ENCODE measurements around the gene ASB4. TPM values are rescaled to one million over a fixed set of nuclear protein-coding genes. Genes with fewer than 3 reads are reported as not detected.

The ASB4 gene
- total and polyA plus RNA-seq, 2 donors (not counting 3 experiments of a cell fraction or from before 2014, with no cell fraction given) = not detected

GRCh38 chr7:95582578-95583293 is 97.0 kb downstream of the ASB4 start:
- Histone ChIP-seq H3K9ac (replicated peaks; ENCODE audit: extremely low read depth, insufficient read depth, low read length) (no peak overlapping the region), H3K27ac (ENCODE audit: insufficient read depth, low read depth, low read length) (no peak overlapping the region), H3K27me3 (ENCODE audit: control insufficient read depth in 2 of 2, insufficient read depth in 2 of 2, low read length in 2 of 2) (no peaks in the 10 kb centered on the region), H3K4me3 (replicated peaks in 1 of 3; ENCODE audit: insufficient read depth in 1 of 3, low read depth in 1 of 3, low read length in 3 of 3) (no peak overlapping the region), H3K79me2 (ENCODE audit: control insufficient read depth, insufficient read depth, low read length) (no peaks in the 10 kb centered on the region), H3K36me3 (ENCODE audit: control insufficient read depth in 2 of 2, extremely low read depth in 1 of 2, insufficient read depth in 2 of 2, low read length in 2 of 2) (no peaks in the 10 kb centered on the region), H3K9me3 (replicated peaks; ENCODE audit: control insufficient read depth, insufficient read depth, low read length) (no peaks in the 10 kb centered on the region), H2AFZ (ENCODE audit: low read depth, low read length) (no peak overlapping the region), H3K4me2 (ENCODE audit: insufficient read depth, low read length) (no peak overlapping the region), H3K4me1 (ENCODE audit: control insufficient read depth, extremely low read depth, insufficient read depth, low read length) (no peaks in the 10 kb centered on the region), H3K9me1 (replicated peaks; ENCODE audit: control insufficient read depth, extremely low read depth, insufficient read depth, low read length) (no peaks in the 10 kb centered on the region), H4K20me1 (replicated peaks; ENCODE audit: control insufficient read depth, extremely low read depth, insufficient read depth, low read length) (no peaks in the 10 kb centered on the region)
- no TSS peak for BruUV-seq (replicated peaks)
- DNase-seq (ENCODE audit: low read depth, low spot score) (no peak), FAIRE-seq (no peak)
- intact Hi-C loops (cut with micrococcal nuclease) (no loop called here), dilution Hi-C loops (cut with MboI; ENCODE audit: extremely low pct_ligation_motif_present, low sequenced_read_pairs) (no loop called here)
- TF ChIP-seq FOS (IDR thresholded peaks at IDR 0.05; ENCODE audit: borderline replicate concordance, insufficient read depth, low read length) = no peak
- no peak for TF ChIP-seq JUN (IDR thresholded peaks at IDR 0.05; ENCODE audit: borderline replicate concordance, insufficient read depth, insufficient read length, low read depth)
- TF ChIP-seq POLR2A (IDR thresholded peaks at IDR 0.05; ENCODE audit: low read depth, low read length) = no peak
- no peak for TF ChIP-seq EZH2 (IDR thresholded peaks at IDR 0.05; ENCODE audit: borderline replicate concordance, low read depth, low read length, severe bottlenecking)
- TF ChIP-seq CTCF (IDR thresholded peaks at IDR 0.05; ENCODE audit: extremely low read depth in 1 of 2, insufficient read depth in 1 of 2, low read depth in 1 of 2, low read length in 2 of 2) = no peak
- TF ChIP-seq POLR2AphosphoS5 (IDR thresholded peaks at IDR 0.05; ENCODE audit: insufficient read depth, low read depth, low read length) = no peak
- no peak for TF ChIP-seq MYC (IDR thresholded peaks at IDR 0.05; ENCODE audit: low read depth, low read length)
- TF ChIP-seq GATA2 (IDR thresholded peaks at IDR 0.05; ENCODE audit: insufficient read depth, insufficient read length, low read depth, low read length) = no peak
- TF ChIP-seq MAX (IDR thresholded peaks at IDR 0.05; ENCODE audit: insufficient read depth, insufficient read length) = no peak
- CTCF ChIA-PET = interaction anchor here (1.3 to 1.7 kb wide), 2 partner anchors 38 to 71 kb away, joined by 4 to 5 read pairs; no protein-coding TSS in a partner anchor
- POLR2A ChIA-PET = no interaction called here

Measured in endothelial cell of umbilical vein (primary cell).